ENCODE results near the gene PERP.
"Not testable (repeated sequence)": the region's sequence is repeated elsewhere in the genome, so short reads cannot be mapped to it uniquely, and the experiment has no call there.

The PERP gene

GRCh38 chr6:138107078-138107751, at the start of gene PERP:
TSS of gene PERP (minus strand) at chr6:138107419. CDS start at chr6:138107340, 79 bp downstream.
- FAIRE-seq, result no peak

- FAIRE-seq, result no peak
Measured at GRCh38 chr6:138155443-138155842, 48.2 kb upstream of the PERP start.

- no peak for FAIRE-seq
Measured at GRCh38 chr6:138146544-138146943, 39.3 kb upstream of the PERP start.

- FAIRE-seq, result no peak
Measured at GRCh38 chr6:138145402-138145801, 38.2 kb upstream of the PERP start.

- no peak for FAIRE-seq
Measured at GRCh38 chr6:138142806-138143205, 35.6 kb upstream of the PERP start.

GRCh38 chr6:138129190-138129589, 22.0 kb upstream of the PERP start:
- no peak for FAIRE-seq

GRCh38 chr6:138128096-138128495, 20.9 kb upstream of the PERP start:
- no peak for FAIRE-seq

- FAIRE-seq, result no peak
Measured at GRCh38 chr6:138124096-138124495, 16.9 kb upstream of the PERP start.

GRCh38 chr6:138119976-138120375, 12.8 kb upstream of the PERP start:
- FAIRE-seq, result no peak

- FAIRE-seq, result not testable (repeated sequence)
Measured at GRCh38 chr6:138119229-138119628, 12.0 kb upstream of the PERP start.

- no peak for FAIRE-seq
Measured at GRCh38 chr6:138117376-138117914, 10.2 kb upstream of the PERP start.

- no peak for FAIRE-seq
Measured at GRCh38 chr6:138116661-138116999, 9.4 kb upstream of the PERP start.

GRCh38 chr6:138115877-138116660, 8.8 kb upstream of the PERP start:
- FAIRE-seq, result peak; percentile 98

- no peak for FAIRE-seq
Measured at GRCh38 chr6:138115201-138115600, 8.0 kb upstream of the PERP start.

- no peak for FAIRE-seq
Measured at GRCh38 chr6:138113588-138114210, 6.5 kb upstream of the PERP start.

GRCh38 chr6:138110229-138110628, 3.0 kb upstream of the PERP start:
- no peak for FAIRE-seq

- FAIRE-seq, result peak; percentile 96
Measured at GRCh38 chr6:138109042-138109997, 2.1 kb upstream of the PERP start.

GRCh38 chr6:138107752-138108592, 753 bp upstream of the PERP start:
- peak; percentile 21 for FAIRE-seq

GRCh38 chr6:138106665-138107077, 548 bp downstream of the PERP start:
- FAIRE-seq, result peak; percentile 21

GRCh38 chr6:138105880-138106664, 1.1 kb downstream of the PERP start:
- FAIRE-seq, result peak; percentile 69

- FAIRE-seq, result no peak
Measured at GRCh38 chr6:138105446-138105845, 1.8 kb downstream of the PERP start.
